Activated naive CD8-positive, alpha-beta T cell treated with anti-CD3 and anti-CD28 coated beads, Interleukin-2, amount 10 ng/mL, durations not matched to agents 7 days and 5 days (primary cell): Measurements from ENCODE around the gene PET117. TPM values are rescaled to one million over a fixed set of nuclear protein-coding genes. Genes with fewer than 3 reads are reported as not detected.
"Not testable (repeated sequence)": the region's sequence is repeated elsewhere in the genome, so short reads cannot be mapped to it uniquely, and the experiment has no call there.

Experiments
- ATAC-seq: fragments of 150-1000 bp; cut with Tn5 transposase; one replicate; pipeline ENCODE4 v1.10.0; 2021; ENCODE audit warnings: low read depth, moderate library complexity
- POLR2A ChIA-PET: fragments of 350-600 bp; sonication (Branson Sonifier 250); formaldehyde crosslinking; loops from one replicate; lab custom pipeline; 2021; ENCODE audit warnings: antibody characterized with exemption; lab: Charles Lee
- DNase-seq: peaks from one replicate; pipeline ENCODE4 v3.0.0; 2021
- H3K27ac Mint-ChIP-seq: one replicate; pipeline ENCODE4 v1.8.0; 2022; ENCODE audit warnings: mild to moderate bottlenecking, mixed read lengths
- H3K27me3 Mint-ChIP-seq: one replicate; pipeline ENCODE4 v1.8.0; 2022; ENCODE audit warnings: mild to moderate bottlenecking, moderate library complexity, mixed read lengths
- H3K36me3 Mint-ChIP-seq: one replicate; pipeline ENCODE4 v1.8.0; 2021; ENCODE audit warnings: mild to moderate bottlenecking, mixed read lengths
- H3K4me1 Mint-ChIP-seq: one replicate; pipeline ENCODE4 v1.8.0; 2021; ENCODE audit warnings: mixed read lengths
- H3K4me3 Mint-ChIP-seq: one replicate; pipeline ENCODE4 v1.8.0; 2022; ENCODE audit warnings: mild to moderate bottlenecking, moderate library complexity, mixed read lengths
- H3K9me3 Mint-ChIP-seq: one replicate; pipeline ENCODE4 v1.8.0; 2021; ENCODE audit warnings: mixed read lengths
- total RNA-seq, 2 experiments: library from RNA; stranded (reverse); gene quantifications; one replicate each; pipeline ENCODE4 v1.2.3, GENCODE V29; 2021

Gene PET117, protein sequence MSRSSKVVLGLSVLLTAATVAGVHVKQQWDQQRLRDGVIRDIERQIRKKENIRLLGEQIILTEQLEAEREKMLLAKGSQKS
- total RNA-seq, result 10 to 100 TPM; 13.1 to 15.7 TPM

DNA sequence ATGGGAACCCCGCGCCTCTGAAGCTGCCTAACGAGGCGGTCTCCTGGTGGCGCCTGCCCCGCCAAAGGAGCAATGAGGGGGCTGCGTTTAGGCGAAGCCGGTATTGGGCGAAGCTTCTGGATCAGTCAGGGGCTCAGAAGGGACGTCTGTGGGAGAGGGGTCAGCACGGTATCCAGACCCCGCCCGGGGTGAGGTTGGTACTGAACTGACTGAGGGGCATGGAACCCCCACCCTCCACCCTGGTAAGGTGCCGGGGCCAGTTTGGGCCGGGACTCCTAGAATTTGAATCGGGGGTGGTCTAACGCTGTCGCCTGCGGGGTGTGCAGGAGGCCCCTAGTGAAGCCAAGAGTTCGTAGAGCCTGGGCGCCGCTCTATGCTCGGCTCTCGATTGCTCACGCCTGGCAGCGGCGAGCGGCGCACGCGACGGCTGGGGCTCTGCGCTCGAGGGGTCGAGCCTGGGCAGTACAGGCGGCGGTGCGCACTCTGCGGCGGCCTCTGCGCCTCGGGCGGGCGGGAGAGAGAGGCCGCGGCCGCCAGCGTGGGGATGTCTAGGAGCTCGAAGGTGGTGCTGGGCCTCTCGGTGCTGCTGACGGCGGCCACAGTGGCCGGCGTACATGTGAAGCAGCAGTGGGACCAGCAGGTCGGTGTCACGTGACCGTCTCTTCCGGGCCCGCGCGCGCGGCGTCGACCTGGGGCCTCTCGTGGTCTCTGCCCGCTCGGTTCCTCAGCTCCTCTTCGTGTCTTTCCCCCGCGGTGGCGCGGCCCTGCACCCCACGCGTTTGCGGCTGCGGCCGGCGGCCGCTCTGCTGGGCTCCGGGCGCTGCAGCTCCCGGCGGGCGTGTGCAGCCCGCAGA, at the start of gene PET117, which contains the start of gene KAT14:
TSS of gene PET117 (plus strand) at position 452 of the 854 bp plus-strand sequence. CDS start at position 545, 93 bp downstream.
TSS of gene KAT14 (plus strand) at position 452 of the 854 bp plus-strand sequence. CDS start 4,798 bp downstream, outside the sequence.
- Mint-ChIP-seq H3K27ac (peak within 1 kb of the TSS; percentile 89), H3K27me3 (peaks cover 12% of the 10 kb centered on the region), H3K36me3 (peaks cover 8% of the 10 kb centered on the region), H3K4me1 (peaks cover 20% of the 10 kb centered on the region), H3K4me3 (peak within 1 kb of the TSS; percentile 90), H3K9me3 (no peaks in the 10 kb centered on the region)
- POLR2A ChIA-PET, result interaction anchor here (0.5 to 2.6 kb wide), 11 partner anchors 9 to 1915 kb away, joined by 3 to 24 read pairs (median 4); partner anchors contain the start of genes CFAP61, CRNKL1, MGME1 and SNX5
- ATAC-seq, result peak; percentile 90
- peak; percentile 97 for DNase-seq

DNA sequence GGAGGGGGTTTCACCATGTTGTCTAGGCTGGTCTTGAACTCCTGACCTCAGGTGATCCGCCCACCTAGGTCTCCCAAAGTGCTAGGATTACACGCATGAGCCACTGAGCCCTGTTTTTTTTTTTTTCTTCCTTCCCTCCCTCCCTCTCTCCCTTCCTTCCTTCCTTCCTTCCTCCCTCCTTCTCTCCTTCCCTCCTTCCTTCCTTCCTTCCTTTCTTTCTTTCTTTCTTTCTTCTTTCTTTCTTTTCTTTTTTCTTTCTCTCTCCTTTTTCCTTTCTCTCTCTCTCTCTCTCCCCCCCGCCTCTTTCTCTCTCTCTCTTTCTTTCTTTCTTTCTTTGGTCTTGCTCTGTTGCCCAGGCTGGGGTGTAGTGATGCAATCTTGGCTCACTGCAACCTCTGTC, 49.4 kb upstream of the PET117 start:
- H3K4me3 Mint-ChIP-seq, ATAC-seq, H3K27me3 Mint-ChIP-seq, H3K9me3 Mint-ChIP-seq, H3K4me1 Mint-ChIP-seq, H3K36me3 Mint-ChIP-seq, POLR2A ChIA-PET, DNase-seq: not testable (repeated sequence)
- peak overlapping the region; percentile 7 for H3K27ac Mint-ChIP-seq

DNA sequence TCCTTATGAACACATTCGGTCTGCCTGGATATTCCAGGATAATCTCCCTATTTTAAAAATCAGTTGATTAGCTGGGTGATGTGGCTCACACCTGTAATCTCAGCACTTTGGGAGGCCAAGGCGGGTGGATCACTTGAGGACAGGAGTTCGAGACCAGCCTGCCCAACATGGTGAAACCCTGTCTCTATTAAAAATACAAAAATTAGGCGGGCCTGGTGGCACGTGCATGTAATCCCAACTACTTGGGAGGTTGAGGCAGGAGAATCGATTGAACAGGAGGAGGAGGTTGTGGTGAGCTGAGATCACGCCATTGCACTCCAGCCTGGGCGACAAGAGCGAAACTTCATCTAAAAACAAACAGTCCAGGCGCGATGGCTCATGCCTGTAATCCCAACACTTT, 48.8 kb upstream of the PET117 start:
- H3K27ac Mint-ChIP-seq, ATAC-seq, H3K4me3 Mint-ChIP-seq, H3K27me3 Mint-ChIP-seq, POLR2A ChIA-PET, H3K4me1 Mint-ChIP-seq, H3K9me3 Mint-ChIP-seq, DNase-seq, H3K36me3 Mint-ChIP-seq: not testable (repeated sequence)

DNA sequence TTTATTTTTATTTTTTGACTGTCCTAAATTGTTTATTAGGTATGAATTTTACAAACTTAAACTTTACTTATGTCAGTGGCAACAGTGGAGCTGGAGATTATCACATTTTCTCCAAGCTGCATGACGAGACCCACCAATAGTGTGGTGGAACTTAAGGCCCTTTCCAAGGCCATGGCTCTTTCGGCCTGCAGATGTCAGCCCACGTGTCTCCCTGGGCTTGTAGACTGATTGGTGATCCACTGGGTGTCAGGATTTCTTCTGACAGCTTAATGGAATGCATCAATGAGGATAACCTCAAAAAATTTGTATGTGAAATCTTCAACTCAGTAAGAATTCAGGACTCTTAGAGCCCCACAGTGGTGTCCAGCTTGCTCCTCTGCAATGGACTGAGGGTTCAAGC, 47.6 kb upstream of the PET117 start:
- Mint-ChIP-seq H3K36me3 (no peaks in the 10 kb centered on the region), H3K27me3 (peaks cover 2% of the 10 kb centered on the region), H3K4me3 (no peak overlapping the region), H3K27ac (no peak overlapping the region), H3K4me1 (no peaks in the 10 kb centered on the region), H3K9me3 (no peaks in the 10 kb centered on the region)
- DNase-seq, result no peak
- POLR2A ChIA-PET, result no interaction called here
- ATAC-seq, result no peak

DNA sequence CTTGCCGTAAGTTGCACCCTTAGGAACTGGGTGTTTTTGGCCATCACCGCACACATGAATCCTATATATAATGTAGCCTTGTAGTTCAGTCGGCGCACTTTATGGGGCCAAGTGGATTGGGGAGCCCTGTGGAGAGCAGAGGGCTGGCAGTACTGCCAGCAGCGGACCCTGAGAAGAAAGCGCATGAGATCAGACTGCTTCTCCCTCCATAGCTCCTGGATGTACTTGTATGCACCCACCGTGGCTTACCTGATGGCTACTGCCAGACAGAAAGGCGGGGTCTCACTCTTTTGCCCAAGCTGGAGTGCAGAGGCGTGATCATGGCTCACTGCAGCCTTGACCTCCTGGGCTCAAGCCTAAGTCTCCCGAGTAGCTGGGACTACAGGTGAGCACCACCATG, 47.2 kb upstream of the PET117 start:
- DNase-seq (no peak), ATAC-seq (no peak)
- H3K27me3 Mint-ChIP-seq, result peaks cover 5% of the 10 kb centered on the region
- H3K4me1 Mint-ChIP-seq, result no peaks in the 10 kb centered on the region
- POLR2A ChIA-PET, result no interaction called here
- no peak overlapping the region for H3K27ac Mint-ChIP-seq
- H3K4me3 Mint-ChIP-seq, result no peak overlapping the region
- H3K36me3 Mint-ChIP-seq, result no peaks in the 10 kb centered on the region
- no peaks in the 10 kb centered on the region for H3K9me3 Mint-ChIP-seq

DNA sequence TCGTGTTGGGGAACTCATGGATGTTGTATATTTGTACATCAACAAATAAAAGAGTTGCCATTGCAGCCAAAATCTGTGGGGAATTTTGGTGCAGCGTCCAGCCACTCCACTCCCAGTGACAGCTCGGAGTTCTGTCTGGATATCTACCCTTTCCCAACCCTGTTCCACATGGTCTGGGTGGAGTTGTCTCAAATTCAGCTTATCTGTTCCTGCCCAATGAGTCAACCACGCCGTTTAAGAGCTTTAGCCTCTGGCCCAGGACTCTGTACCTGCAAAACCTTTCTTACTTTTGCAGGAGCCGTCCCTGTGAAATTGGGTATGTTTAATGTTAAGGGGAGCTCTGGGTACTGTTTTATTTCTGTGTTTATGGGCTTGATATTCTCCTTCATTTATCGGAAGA, 46.0 kb upstream of the PET117 start:
- H3K9me3 Mint-ChIP-seq, result no peaks in the 10 kb centered on the region
- H3K4me1 Mint-ChIP-seq, result no peaks in the 10 kb centered on the region
- H3K36me3 Mint-ChIP-seq, result no peaks in the 10 kb centered on the region
- H3K4me3 Mint-ChIP-seq, result no peak overlapping the region
- POLR2A ChIA-PET, result no interaction called here
- ATAC-seq (no peak), DNase-seq (no peak)
- peaks cover 7% of the 10 kb centered on the region for H3K27me3 Mint-ChIP-seq
- no peak overlapping the region for H3K27ac Mint-ChIP-seq

DNA sequence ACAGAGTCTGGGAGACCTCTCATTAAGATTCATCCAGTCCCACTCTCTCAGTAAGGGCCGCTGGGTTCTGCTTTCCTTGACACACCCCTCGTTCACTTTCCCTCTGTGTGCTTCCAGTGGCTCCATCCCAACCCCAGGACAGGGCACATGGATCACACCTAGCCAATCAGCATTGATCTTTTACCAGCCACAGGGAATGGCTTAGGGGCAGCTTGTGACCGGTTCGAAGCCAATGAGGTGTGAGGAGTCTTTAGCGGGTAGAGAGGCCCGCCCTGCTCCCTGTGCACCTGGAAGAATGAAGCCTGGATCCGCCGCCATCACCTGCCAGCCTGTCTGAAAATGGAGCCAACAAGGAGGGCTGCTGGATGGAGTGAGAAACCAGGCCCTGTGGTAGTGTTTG, 44.8 kb upstream of the PET117 start:
- POLR2A ChIA-PET, result no interaction called here
- ATAC-seq, result no peak
- peaks cover 7% of the 10 kb centered on the region for H3K27me3 Mint-ChIP-seq
- H3K4me1 Mint-ChIP-seq, result no peaks in the 10 kb centered on the region
- no peaks in the 10 kb centered on the region for H3K9me3 Mint-ChIP-seq
- H3K36me3 Mint-ChIP-seq, result no peaks in the 10 kb centered on the region
- no peak overlapping the region for H3K27ac Mint-ChIP-seq
- H3K4me3 Mint-ChIP-seq, result no peak overlapping the region
- DNase-seq, result no peak

DNA sequence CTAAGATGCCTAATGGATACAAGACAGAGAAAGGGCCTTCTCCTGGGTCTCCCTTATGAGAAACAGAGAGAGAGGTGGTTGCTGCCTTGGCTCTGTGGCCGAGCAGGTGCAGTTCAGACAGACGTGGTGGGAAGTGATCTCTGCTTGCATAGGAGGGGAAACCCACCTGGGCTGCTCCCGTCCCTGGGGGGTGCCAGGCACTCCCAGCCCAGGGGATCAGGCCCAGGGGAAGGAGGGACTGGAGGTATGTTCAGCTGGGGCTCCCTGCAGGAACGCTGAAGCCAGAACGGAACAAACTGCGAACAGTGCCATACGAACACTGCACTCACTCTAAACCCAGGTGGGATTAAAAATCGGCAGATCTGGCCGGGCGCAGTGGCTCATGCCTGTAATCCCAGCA, 44.3 kb upstream of the PET117 start:
- H3K9me3 Mint-ChIP-seq, result no peaks in the 10 kb centered on the region
- no peak overlapping the region for H3K4me3 Mint-ChIP-seq
- no peaks in the 10 kb centered on the region for H3K4me1 Mint-ChIP-seq
- POLR2A ChIA-PET, result no interaction called here
- H3K27ac Mint-ChIP-seq, result no peak overlapping the region
- ATAC-seq (no peak), DNase-seq (no peak)
- H3K27me3 Mint-ChIP-seq, result peaks cover 7% of the 10 kb centered on the region
- no peaks in the 10 kb centered on the region for H3K36me3 Mint-ChIP-seq

DNA sequence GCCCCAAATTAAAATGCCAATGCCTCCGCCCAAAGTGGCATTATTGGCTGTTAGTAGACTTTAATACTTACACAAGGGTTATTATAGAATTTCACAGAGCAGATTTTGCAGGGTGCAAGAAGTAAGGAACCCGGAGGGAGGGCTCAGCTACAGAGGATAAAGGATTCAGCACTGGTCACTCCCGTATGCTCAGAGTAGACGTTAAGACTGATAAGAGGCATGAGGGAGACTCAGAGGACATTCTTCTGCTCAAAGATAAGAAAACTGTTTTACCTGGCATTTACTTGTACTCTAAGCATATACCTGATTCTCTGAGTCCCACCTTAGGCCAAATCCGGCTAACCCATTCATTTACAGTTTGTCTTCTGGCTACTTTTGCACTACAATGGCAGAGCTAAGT, 43.5 kb upstream of the PET117 start:
- no peaks in the 10 kb centered on the region for H3K36me3 Mint-ChIP-seq
- no peak for DNase-seq
- H3K4me3 Mint-ChIP-seq, result no peak overlapping the region
- POLR2A ChIA-PET, result no interaction called here
- H3K9me3 Mint-ChIP-seq, result no peaks in the 10 kb centered on the region
- no peak for ATAC-seq
- no peak overlapping the region for H3K27ac Mint-ChIP-seq
- H3K27me3 Mint-ChIP-seq, result peaks cover 10% of the 10 kb centered on the region
- no peaks in the 10 kb centered on the region for H3K4me1 Mint-ChIP-seq

DNA sequence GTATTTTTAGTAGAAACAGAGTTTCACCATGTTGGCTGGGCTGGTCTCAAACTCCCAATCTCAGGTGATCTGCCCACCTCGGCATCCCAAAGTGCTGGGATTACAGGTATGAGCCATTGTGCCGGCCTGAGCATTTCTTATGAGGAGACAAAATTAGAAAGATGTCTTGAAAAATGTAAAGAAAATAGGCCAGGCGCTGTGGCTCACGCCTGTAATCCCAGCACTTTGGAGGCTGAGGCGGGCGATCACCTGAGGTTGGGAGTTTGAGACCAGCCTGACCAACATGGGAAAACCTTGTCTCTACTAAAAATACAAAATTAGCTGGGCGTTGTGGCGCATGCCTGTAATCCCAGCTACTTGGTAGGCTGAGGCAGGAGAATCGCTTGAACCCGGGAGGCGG, 37.1 kb upstream of the PET117 start:
- POLR2A ChIA-PET, H3K4me1 Mint-ChIP-seq, H3K36me3 Mint-ChIP-seq, H3K27ac Mint-ChIP-seq, DNase-seq, ATAC-seq, H3K4me3 Mint-ChIP-seq, H3K9me3 Mint-ChIP-seq: not testable (repeated sequence)
- H3K27me3 Mint-ChIP-seq, result peaks cover 14% of the 10 kb centered on the region

DNA sequence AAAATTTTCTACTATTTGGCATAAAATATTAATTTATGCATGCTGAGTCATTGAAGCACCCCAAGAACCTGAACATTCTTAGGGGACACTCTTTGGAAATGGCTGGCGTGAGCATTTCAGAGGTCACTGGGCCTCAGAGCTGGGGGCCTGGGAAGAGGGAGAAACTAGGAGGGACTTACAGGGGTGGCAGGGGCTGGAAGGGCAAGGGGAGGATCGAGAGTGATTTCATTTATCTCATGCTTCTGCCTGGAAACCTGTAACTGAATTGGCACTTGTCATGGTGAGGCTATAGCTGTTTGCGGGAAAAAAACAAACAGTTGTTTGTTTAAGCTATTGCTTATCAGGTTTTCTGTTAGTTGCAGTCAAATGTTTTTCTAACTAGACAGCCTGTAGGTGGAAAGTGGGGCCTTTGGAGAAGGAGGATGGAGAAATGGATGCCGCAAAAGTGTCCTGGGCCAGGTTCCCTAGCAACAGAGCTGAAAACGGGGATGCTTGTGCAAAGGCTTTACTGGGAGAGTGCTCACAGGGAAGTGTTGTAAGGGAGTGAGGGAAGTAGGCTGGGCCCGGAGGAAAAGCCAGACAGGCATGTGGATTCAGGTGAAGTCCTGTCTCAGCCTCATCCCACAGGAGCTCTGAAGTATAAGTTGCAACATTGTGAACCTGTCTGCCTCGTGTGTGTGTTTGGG, 36.4 kb upstream of the PET117 start:
- Mint-ChIP-seq H3K9me3 (no peaks in the 10 kb centered on the region), H3K27ac (no peak overlapping the region), H3K4me1 (no peaks in the 10 kb centered on the region), H3K27me3 (peaks cover 16% of the 10 kb centered on the region), H3K36me3 (no peaks in the 10 kb centered on the region), H3K4me3 (no peak overlapping the region)
- no peak for DNase-seq
- ATAC-seq, result no peak
- POLR2A ChIA-PET, result no interaction called here

DNA sequence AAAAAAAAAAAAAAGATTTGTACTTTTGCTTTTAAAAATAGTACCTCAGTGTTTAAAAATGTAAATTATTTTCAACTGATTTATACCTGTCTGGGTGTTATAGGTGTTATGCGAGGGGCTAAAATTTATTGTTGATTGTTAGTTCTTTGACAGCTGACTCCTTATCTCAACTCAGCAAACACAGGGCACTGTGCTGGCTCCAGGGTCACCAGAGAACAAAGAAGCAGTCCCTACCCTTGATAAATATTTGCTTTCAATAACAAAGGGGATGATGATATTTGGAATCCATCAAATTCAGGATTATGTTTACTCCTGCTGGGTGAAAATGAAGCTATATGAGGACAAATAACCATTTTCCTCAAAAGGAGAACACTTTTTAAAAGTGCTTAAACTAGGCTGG, 34.2 kb upstream of the PET117 start:
- no peaks in the 10 kb centered on the region for H3K36me3 Mint-ChIP-seq
- H3K27ac Mint-ChIP-seq, result no peak overlapping the region
- peaks cover 17% of the 10 kb centered on the region for H3K27me3 Mint-ChIP-seq
- POLR2A ChIA-PET, result no interaction called here
- H3K9me3 Mint-ChIP-seq, result peaks cover under 1% of the 10 kb centered on the region
- no peak overlapping the region for H3K4me3 Mint-ChIP-seq
- no peak for ATAC-seq
- H3K4me1 Mint-ChIP-seq, result no peaks in the 10 kb centered on the region
- DNase-seq, result no peak

DNA sequence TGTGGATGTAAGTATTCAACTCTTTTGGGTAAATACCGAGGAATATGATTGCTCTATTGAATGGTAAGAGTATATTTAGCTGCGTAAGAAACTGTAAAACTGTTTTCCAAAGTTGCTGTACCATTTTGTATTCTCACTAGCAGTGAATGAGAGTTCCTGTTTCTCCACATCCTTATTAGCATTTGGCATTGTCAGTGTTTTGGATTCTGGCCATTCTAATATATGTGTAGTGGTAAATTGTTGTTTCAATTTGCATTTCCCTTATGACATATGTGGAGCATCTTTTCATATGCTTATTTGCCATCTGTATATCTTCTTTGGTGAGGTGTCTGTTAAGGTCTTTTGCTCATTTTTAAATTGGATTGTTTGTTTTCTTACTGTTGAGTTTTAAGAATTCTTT, 29.3 kb upstream of the PET117 start:
- POLR2A ChIA-PET, result no interaction called here
- Mint-ChIP-seq H3K27me3 (peaks cover 38% of the 10 kb centered on the region), H3K4me3 (no peak overlapping the region), H3K27ac (no peak overlapping the region), H3K36me3 (no peaks in the 10 kb centered on the region), H3K4me1 (no peaks in the 10 kb centered on the region), H3K9me3 (peaks cover 2% of the 10 kb centered on the region)
- DNase-seq, result no peak
- ATAC-seq, result no peak
